ENCODE measurements around the gene DHX16.
"Not testable (repeated sequence)": the region's sequence is repeated elsewhere in the genome, so short reads cannot be mapped to it uniquely, and the experiment has no call there.

GRCh38 chr6:30657922-30658321 is 14.9 kb downstream of the DHX16 start:
- TF ChIP-seq EZH2 (IDR thresholded peaks at IDR 0.05; ENCODE audit: borderline replicate concordance, insufficient read depth, low read depth, low read length, poor library complexity, severe bottlenecking); CTCF (IDR thresholded peaks at IDR 0.05): not testable (repeated sequence)
